CD4-positive, alpha-beta T cell treated with Interleukin-17A for 4 hours (primary cell): ENCODE measurements around the gene TSC22D2.
A peak's percentile ranks its signal among the peaks of the same experiment; 100 is the strongest.
"Not testable (repeated sequence)": the region's sequence is repeated elsewhere in the genome, so short reads cannot be mapped to it uniquely, and the experiment has no call there.

ENCODE experiments used
- DNase-seq: peaks from one replicate; pipeline ENCODE4 v3.0.0-alpha.2; 2020; ENCODE audit warnings: mixed read lengths

Gene TSC22D2

GRCh38 chr3:150490277-150490986 lies 82.3 kb downstream of the TSC22D2 start:
- DNase-seq, result no peak

DNA sequence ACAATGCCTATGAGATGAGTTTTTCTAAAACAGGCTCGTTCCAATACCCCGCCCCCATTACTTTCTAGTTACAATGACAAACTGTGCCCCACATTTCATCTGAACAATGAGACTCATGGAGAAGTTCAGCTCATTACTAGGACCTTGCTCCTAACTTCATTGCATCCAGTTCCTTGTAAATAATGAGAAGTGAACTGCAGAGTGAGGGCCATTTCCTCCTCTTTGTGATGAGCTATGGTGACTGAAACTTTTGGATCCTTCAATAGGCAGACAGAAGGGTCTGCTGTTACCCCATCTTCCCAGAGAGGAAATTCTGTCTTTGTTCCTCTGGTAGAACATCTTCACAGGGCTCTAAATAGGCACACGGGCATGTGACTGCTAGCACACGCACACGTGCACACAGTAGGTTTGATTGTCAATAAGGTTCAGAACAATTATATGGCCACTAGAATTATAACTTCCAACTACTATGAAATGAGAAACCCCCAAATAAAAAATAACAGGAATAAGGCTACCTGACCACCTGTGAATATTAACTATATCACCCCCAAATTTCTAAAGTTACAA lies 86.4 kb downstream of the TSC22D2 start:
- DNase-seq, result no peak

GRCh38 chr3:150495149-150495548 lies 87.1 kb downstream of the TSC22D2 start:
- no peak for DNase-seq

DNA sequence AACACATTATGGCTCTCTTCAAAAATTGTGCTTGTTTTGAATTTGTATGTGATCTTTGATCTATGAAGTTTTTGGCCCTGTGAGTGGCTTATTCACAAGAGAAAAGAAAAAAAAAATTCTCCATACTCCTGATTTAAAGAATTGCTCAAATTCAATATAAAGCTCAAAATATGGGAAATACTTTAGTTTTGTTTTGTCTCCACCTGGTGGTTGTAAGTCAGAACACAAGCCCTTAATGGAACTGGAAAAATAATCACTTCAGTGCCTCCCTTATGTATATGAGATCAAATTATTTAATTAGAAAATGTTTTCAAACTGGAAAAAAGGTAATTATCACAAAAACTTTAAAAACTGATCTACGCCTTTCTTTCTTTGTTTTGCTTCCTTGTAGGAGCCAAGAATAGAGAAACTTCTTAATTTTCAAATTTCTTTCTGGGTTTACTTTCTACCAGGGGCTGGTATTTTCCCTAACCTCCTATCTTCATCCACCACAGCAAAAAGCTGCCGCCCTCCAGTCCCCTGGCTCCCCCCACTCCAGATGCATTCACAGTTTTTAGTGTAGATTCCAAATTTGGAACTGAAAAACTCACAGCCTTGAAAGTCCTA lies 87.6 kb downstream of the TSC22D2 start:
- DNase-seq, result peak; percentile 16

- DNase-seq, result no peak
These were observed 89.9 kb downstream of the TSC22D2 start for GRCh38 chr3:150497956-150498355.

GRCh38 chr3:150500960-150501359 lies 92.9 kb downstream of the TSC22D2 start:
- DNase-seq, result not testable (repeated sequence)

GRCh38 chr3:150503402-150504099 lies 95.5 kb downstream of the TSC22D2 start:
- DNase-seq, result no peak

DNA sequence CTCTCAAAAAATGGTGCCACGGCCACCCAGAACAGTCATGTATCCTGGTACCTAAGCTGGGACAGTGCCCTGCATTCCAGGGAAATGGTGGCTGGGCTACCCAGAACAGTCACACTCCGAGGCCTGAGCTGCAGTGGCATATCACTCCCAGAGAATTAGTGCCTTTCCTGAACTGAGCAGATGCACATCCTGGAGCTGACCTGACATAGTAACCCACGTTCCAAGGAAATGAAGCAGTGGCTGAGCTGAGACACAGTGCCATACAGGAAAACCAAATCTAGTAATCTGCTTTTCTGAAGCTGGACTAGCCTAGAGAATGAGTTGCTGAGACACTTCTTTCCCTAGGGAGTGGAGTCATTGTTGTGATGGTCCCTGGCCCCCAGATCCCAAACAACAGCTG lies 96.4 kb downstream of the TSC22D2 start:
- no peak for DNase-seq

- DNase-seq, result no peak
These were observed 100.3 kb downstream of the TSC22D2 start for GRCh38 chr3:150508401-150508800.

DNA sequence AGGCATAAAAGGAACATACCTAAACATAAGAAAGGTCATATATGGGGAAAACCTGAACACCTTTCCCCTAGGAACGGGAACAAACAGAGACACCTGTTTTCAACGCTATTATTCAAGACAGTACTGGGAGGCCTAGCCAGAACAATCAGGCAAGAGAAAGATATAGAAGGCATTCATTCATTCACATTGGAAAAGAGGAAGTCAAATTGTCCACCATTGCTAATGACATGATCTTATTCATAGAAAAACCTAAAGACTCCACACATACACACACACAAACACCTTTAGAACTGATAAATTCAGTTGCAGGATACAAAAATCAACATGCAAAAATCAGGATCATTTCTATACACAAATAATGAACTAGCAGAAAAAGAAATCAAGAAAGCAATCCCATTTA lies 101.7 kb downstream of the TSC22D2 start:
- no peak for DNase-seq

DNA sequence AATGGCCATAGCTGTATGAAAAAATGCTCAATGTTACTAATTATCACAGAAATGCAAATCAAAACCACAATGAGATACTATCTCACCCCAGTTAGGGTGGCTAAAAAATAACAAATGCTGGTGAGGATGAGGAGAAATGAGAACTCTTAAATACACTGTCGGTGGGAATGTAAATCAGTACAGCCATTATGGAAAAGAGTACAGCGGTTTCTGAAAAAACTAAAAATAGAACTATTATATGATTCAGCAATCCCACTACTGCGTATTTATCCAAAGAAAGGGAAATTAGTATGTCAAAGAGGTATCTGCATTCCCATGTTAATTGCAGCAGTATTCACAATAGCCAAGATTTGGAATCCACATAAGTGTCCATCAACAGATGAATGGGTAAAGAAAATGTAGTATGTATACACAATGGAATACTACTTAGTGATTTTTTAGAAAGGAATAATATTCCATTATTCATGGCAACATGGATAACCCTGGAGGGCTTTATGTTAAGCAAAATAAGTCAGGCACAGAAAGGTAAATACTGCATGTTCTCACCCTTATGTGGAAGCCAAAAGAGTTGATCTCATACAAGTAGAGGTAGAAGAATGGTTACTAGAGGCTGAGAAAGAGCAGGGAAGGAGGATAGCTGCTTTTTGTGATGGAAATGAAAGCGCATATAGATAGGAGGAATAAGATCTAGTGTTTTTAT lies 103.2 kb downstream of the TSC22D2 start:
- no peak for DNase-seq

GRCh38 chr3:150515210-150515609 lies 107.1 kb downstream of the TSC22D2 start:
- no peak for DNase-seq
